HCT116 (cell line): ENCODE measurements around the gene FLNA. TPM values are rescaled to one million over a fixed set of nuclear protein-coding genes. Genes with fewer than 3 reads are reported as not detected.

Source experiments
- ATAC-seq: fragments of 200-7000 bp; cut with Tn5 transposase; 2 replicates; pipeline ENCODE4 v1.9.1; 2020; ENCODE audit warnings: mild to moderate bottlenecking, moderate library complexity
- BruUV-seq: library from RNA; stranded (reverse); fragments of 400-500 nt; replicated peaks from 2 replicates; lab custom pipeline; 2021; lab: Mats Ljungman, UMichigan
- CTCF ChIA-PET: fragments of 300-600 bp; sonication (Branson Sonifier 250); formaldehyde crosslinking; loops from one replicate; lab custom pipeline; 2021; ENCODE audit warnings: antibody characterized with exemption; lab: Charles Lee
- POLR2A ChIA-PET: fragments of 300-600, 350-600 bp; sonication (Branson Sonifier 250); formaldehyde crosslinking; loops from one replicate; lab custom pipeline; 2021; ENCODE audit warnings: antibody characterized with exemption; lab: Charles Lee
- RAD21 ChIA-PET, 2 experiments: fragments of 300-600 bp; sonication (Branson Sonifier 250); formaldehyde crosslinking; loops; one replicate each; lab custom pipeline; 2023; ENCODE audit warnings: low total read pairs in 2 of 2; ENCODE audit not compliant: uncharacterized antibody in 2 of 2, unreplicated experiment in 2 of 2, low non-redundant PET in 1 of 2; lab: Charles Lee
- DNase-seq: peaks from one replicate; pipeline ENCODE4 v3.0.0-alpha.2; 2010; ENCODE audit warnings: low read depth, low spot score
- H2AFZ ChIP-seq: fragments of 200-600 bp; shearing (Covaris generic), sonication (generic); 2 replicates; pipeline ENCODE4 v1.6.1; 2017; ENCODE audit warnings: low read depth, mixed run types, mixed read lengths, antibody characterized with exemption, low read length; ENCODE audit not compliant: poor library complexity, severe bottlenecking
- H3K27ac ChIP-seq: 2 replicates; pipeline ENCODE4 v1.5.1; 2012; ENCODE audit warnings: low read depth, low read length
- H3K27me3 ChIP-seq: fragments of 200-600 bp; sonication (generic); 2 replicates; pipeline ENCODE4 v1.6.1; 2016; ENCODE audit warnings: mixed run types, low read length, mixed read lengths; ENCODE audit not compliant: insufficient read depth
- H3K36me3 ChIP-seq, 2 experiments: fragments of 200-500 bp in 1 of 2; fragments of 200-600 bp in 1 of 2; sonication (Bioruptor generic) in 1 of 2; sonication (generic) in 1 of 2; 2 replicates each; pipeline versions ENCODE4 v1.5.1 to v1.6.1; 2014 to 2016; ENCODE audit warnings: low read length in 2 of 2, inconsistent platforms in 1 of 2, mixed read lengths in 1 of 2, mixed run types in 1 of 2; ENCODE audit not compliant: insufficient read depth in 2 of 2, control insufficient read depth in 1 of 2
- H3K4me1 ChIP-seq, 2 experiments: fragments of 200-600 bp in 1 of 2; sonication (generic) in 1 of 2; 2 replicates each; pipeline versions ENCODE4 v1.5.1 to v1.6.1; 2012 to 2017; ENCODE audit warnings: low read length in 2 of 2, inconsistent platforms in 1 of 2, mild to moderate bottlenecking in 1 of 2, mixed read lengths in 1 of 2, mixed run types in 1 of 2, moderate library complexity in 1 of 2; ENCODE audit not compliant: insufficient read depth in 2 of 2, control insufficient read depth in 1 of 2
- H3K4me2 ChIP-seq: fragments of 200-600 bp; sonication (generic); 2 replicates; pipeline ENCODE4 v1.6.1; 2017; ENCODE audit warnings: mixed run types, low read length, mixed read lengths
- H3K4me3 ChIP-seq, 2 experiments: fragments of 200-600 bp in 1 of 2; sonication (generic) in 1 of 2; replicated peaks in 1 of 2; 2 replicates each; pipeline ENCODE4 v1.5.1; 2011 to 2016; ENCODE audit warnings: low read length in 2 of 2, control low read depth in 1 of 2, low read depth in 1 of 2, mild to moderate bottlenecking in 1 of 2, mixed read lengths in 1 of 2, mixed run types in 1 of 2
- H3K79me2 ChIP-seq: fragments of 200-600 bp; sonication (generic); 2 replicates; pipeline ENCODE4 v1.6.1; 2017; ENCODE audit warnings: mild to moderate bottlenecking, mixed run types, low read length, moderate library complexity, mixed read lengths; ENCODE audit not compliant: insufficient read depth
- H3K9ac ChIP-seq: fragments of 200-600 bp; sonication (generic); 2 replicates; pipeline ENCODE4 v1.6.1; 2016; ENCODE audit warnings: low read length, mixed read lengths
- H3K9me2 ChIP-seq: fragments of 200-600 bp; sonication (generic), shearing (Covaris generic); 2 replicates; pipeline ENCODE4 v1.6.1; 2017; ENCODE audit warnings: mixed run types, mild to moderate bottlenecking, moderate library complexity; ENCODE audit not compliant: insufficient read depth
- H3K9me3 ChIP-seq, 2 experiments: fragments of 200-500 bp in 1 of 2; fragments of 200-600 bp in 1 of 2; sonication (Bioruptor generic) in 1 of 2; sonication (generic) in 1 of 2; 2 replicates each; pipeline ENCODE4 v1.6.1; 2014 to 2017; ENCODE audit warnings: low read length in 2 of 2, mixed read lengths in 2 of 2, inconsistent platforms in 1 of 2, low read depth in 1 of 2, mild to moderate bottlenecking in 1 of 2, mixed run types in 1 of 2, moderate library complexity in 1 of 2; ENCODE audit not compliant: control insufficient read depth in 1 of 2, insufficient read depth in 1 of 2
- H4K20me1 ChIP-seq: fragments of 200-600 bp; sonication (generic), shearing (Covaris generic); 2 replicates; pipeline ENCODE4 v1.6.1; 2017; ENCODE audit warnings: mixed run types, mild to moderate bottlenecking, moderate library complexity; ENCODE audit not compliant: insufficient read depth
- EZH2 ChIP-seq: fragments of 200-600 bp; sonication (generic); IDR thresholded peaks from 2 replicates; pipeline ENCODE4 v1.6.1; 2017; ENCODE audit warnings: antibody characterized with exemption, mixed run types
- EZH2phosphoT487 ChIP-seq: fragments of 200-600 bp; IDR thresholded peaks from 2 replicates; pipeline ENCODE4 v1.6.1; 2018; ENCODE audit warnings: antibody characterized with exemption, borderline replicate concordance
- FOSL1 ChIP-seq: IDR thresholded peaks from 2 replicates; pipeline ENCODE4 v1.6.1; 2012; ENCODE audit warnings: low read depth
- JUND ChIP-seq: IDR thresholded peaks from 2 replicates; pipeline ENCODE4 v1.6.1; 2012
- POLR2AphosphoS5 ChIP-seq: IDR thresholded peaks from 2 replicates; pipeline ENCODE4 v1.6.1; 2011; ENCODE audit warnings: mild to moderate bottlenecking, low read depth, low read length, moderate library complexity
- RAD21 ChIP-seq: IDR thresholded peaks from 2 replicates; pipeline ENCODE4 v1.6.1; 2012; ENCODE audit warnings: low read depth, mild to moderate bottlenecking
- YY1 ChIP-seq: IDR thresholded peaks from 2 replicates; pipeline ENCODE4 v1.6.1; 2011; ENCODE audit warnings: low read length, low read depth, moderate library complexity, mild to moderate bottlenecking; ENCODE audit not compliant: insufficient replicate concordance; ENCODE audit errors: extremely low read depth
- ZFX ChIP-seq: fragments of 450-650 bp; IDR thresholded peaks from 2 replicates; pipeline ENCODE4 v1.6.1; 2017
- ZNF274 ChIP-seq: fragments of 200-500 bp; sonication (Bioruptor generic); IDR thresholded peaks from 2 replicates; pipeline ENCODE4 v1.6.1; 2014; ENCODE audit warnings: mild to moderate bottlenecking, low read depth, low read length, inconsistent platforms
- intact Hi-C: fragments of 100-400 bp; cut with micrococcal nuclease; formaldehyde crosslinking; loops from 2 replicates; pipeline ENCODE4 v1.10.0; 2022
- total RNA-seq: library from RNA; stranded (reverse); gene quantifications from one replicate; pipeline ENCODE4 v1.2.1, GENCODE V29; 2021; ENCODE audit not compliant: unreplicated experiment
- TF ChIP-seq, protein P1 (sequence below): IDR thresholded peaks from 2 replicates; pipeline ENCODE4 v1.6.1; 2012

FLNA gene
- total RNA-seq, 1 experiment from 2014 or later: 546 TPM

DNA sequence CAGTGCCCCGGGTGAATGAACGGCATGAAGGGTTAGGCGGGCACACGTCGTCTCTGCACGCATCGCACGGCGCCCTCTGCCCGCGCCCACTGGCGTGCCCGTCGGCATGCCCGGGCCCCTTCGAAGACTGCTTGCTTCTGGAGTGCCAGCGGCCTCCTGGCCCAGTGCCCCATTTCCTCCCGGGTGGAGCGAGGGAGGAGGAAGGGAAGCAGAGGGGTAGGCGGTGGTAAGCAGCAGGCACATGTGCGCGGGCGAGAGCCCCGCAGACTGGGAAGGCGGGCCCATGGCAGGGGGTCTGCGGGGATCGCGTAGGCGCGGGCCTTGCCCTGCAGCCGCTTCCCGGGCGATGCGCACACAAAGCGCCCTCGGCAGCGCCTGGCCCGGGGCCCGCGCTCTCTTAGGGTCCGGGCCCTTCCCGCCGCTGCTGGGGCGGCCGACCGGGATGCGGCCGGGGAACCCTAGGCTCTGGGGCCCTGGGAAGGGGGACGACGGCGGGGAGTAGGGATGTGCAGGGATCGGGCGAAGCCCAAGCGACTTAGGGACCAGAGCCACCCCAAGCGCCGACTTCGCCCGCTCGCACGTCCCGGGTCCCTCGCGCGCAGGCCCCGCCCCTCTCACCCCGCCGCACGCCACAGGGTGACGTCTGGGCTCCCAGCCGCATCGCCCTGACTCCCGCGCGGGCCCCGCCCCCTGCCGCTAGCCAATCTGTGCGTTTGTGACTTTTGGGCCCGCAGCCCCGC lies 3.8 kb upstream of the FLNA start:
- no TSS peak for BruUV-seq
- H3K36me3 ChIP-seq: peaks cover 0 to 4% of the 10 kb centered on the region in 2 experiments; a peak in 2 of 4 replicates
- no peaks in the 10 kb centered on the region for H4K20me1 ChIP-seq
- no peaks in the 10 kb centered on the region for H3K27me3 ChIP-seq
- ChIA-PET RAD21 (no interaction called here), CTCF (no interaction called here), POLR2A (interaction anchor here (1.0 to 1.3 kb wide), 2 partner anchors 7 to 9 kb away, joined by 7 to 9 read pairs; no protein-coding TSS in a partner anchor)
- peak; percentile 1 for ATAC-seq
- TF ChIP-seq EZH2phosphoT487 (no peak), FOSL1 (no peak), RAD21 (no peak), ZNF274 (no peak), POLR2AphosphoS5 (peak; percentile 79), ZFX (peak; percentile 73), YY1 (no peak)
- H3K79me2 ChIP-seq: peaks cover 25% of the 10 kb centered on the region
- peak overlapping the region; percentile 98 for H3K27ac ChIP-seq
- H3K9me2 ChIP-seq: no peaks in the 10 kb centered on the region
- intact Hi-C loops: no loop called here
- H2AFZ ChIP-seq: no peak overlapping the region
- DNase-seq: no peak
- peak overlapping the region; percentile 81 for H3K4me2 ChIP-seq
- no peaks in the 10 kb centered on the region for H3K9me3 ChIP-seq
- H3K4me1 ChIP-seq: peaks cover 12 to 50% of the 10 kb centered on the region in 2 experiments
- H3K9ac ChIP-seq: peak overlapping the region; percentile 81
- peak overlapping the region; percentile 43 to 60 for H3K4me3 ChIP-seq

GRCh38 chrX:154376774-154377173 lies 2.3 kb upstream of the FLNA start:
- peaks cover 0 to 4% of the 10 kb centered on the region in 2 experiments; a peak in 2 of 4 replicates for H3K36me3 ChIP-seq
- CTCF ChIA-PET: no interaction called here
- no peak overlapping the region for H2AFZ ChIP-seq
- H3K9me3 ChIP-seq: no peaks in the 10 kb centered on the region
- intact Hi-C loops: no loop called here
- H3K79me2 ChIP-seq: peaks cover 25% of the 10 kb centered on the region
- DNase-seq (no peak), ATAC-seq (no peak)
- RAD21 ChIA-PET: no interaction called here
- peak overlapping the region; percentile 98 for H3K27ac ChIP-seq
- no peaks in the 10 kb centered on the region for H4K20me1 ChIP-seq
- no peaks in the 10 kb centered on the region for H3K9me2 ChIP-seq
- BruUV-seq: no TSS peak
- H3K27me3 ChIP-seq: no peaks in the 10 kb centered on the region
- H3K4me3 ChIP-seq: no peak overlapping the region
- 0 out of 2 replicates have a peak overlapping the region, but pooled peaks have one; percentile 81 for H3K9ac ChIP-seq
- POLR2A ChIA-PET: no interaction called here
- H3K4me1 ChIP-seq: peaks cover 17 to 58% of the 10 kb centered on the region in 2 experiments
- TF ChIP-seq JUND (no peak), EZH2phosphoT487 (no peak), EZH2 (no peak), FOSL1 (no peak)
- TF ChIP-seq, protein P1, sequence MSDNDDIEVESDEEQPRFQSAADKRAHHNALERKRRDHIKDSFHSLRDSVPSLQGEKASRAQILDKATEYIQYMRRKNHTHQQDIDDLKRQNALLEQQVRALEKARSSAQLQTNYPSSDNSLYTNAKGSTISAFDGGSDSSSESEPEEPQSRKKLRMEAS: no peak
- peak overlapping the region; percentile 81; the same call in 1 of the 2 replicates for H3K4me2 ChIP-seq
